NT2/D1 (cell line): ENCODE results near the gene CKS2.

Experiments
- SUZ12 ChIP-seq: IDR thresholded peaks from 2 replicates; pipeline ENCODE4 v1.6.1; 2011; ENCODE audit not compliant: insufficient read length, insufficient read depth; ENCODE audit errors: extremely low read depth
- YY1 ChIP-seq: IDR thresholded peaks from 2 replicates; pipeline ENCODE4 v1.6.1; 2011; ENCODE audit not compliant: insufficient read length, insufficient read depth

GRCh38 chr9:89356782-89357181 lies 45.8 kb downstream of the CKS2 start:
- TF ChIP-seq YY1: no peak
- no peak for TF ChIP-seq SUZ12
